ACHN (cell line): ENCODE data around the gene NSL1.
"Not testable (repeated sequence)": the region's sequence is repeated elsewhere in the genome, so short reads cannot be mapped to it uniquely, and the experiment has no call there.

Source experiments
- DNase-seq: peaks from one replicate; pipeline ENCODE4 v3.0.0-alpha.2; 2015
- in situ Hi-C: cut with HindIII; loops from 2 replicates; pipeline ENCODE4 v1.10.0; 2017; ENCODE audit warnings: low sequenced_read_pairs, low pct_ligation_motif_present, low pct_unique_long_range_greater_than_20kb

Gene NSL1

GRCh38 chr1:212791261-212791675 lies 309 bp downstream of the NSL1 start:
- in situ Hi-C loops, result no loop called here
- DNase-seq, result no peak

GRCh38 chr1:212785871-212786270 lies 5.7 kb downstream of the NSL1 start:
- in situ Hi-C loops, result no loop called here
- DNase-seq, result no peak

- in situ Hi-C loops, result no loop called here
- DNase-seq, result no peak
Measured at GRCh38 chr1:212783976-212784375, 7.6 kb downstream of the NSL1 start.

GRCh38 chr1:212782422-212783154 lies 9.0 kb downstream of the NSL1 start:
- in situ Hi-C loops, result no loop called here

GRCh38 chr1:212781225-212781624 lies 10.4 kb downstream of the NSL1 start:
- in situ Hi-C loops, result no loop called here
- no peak for DNase-seq

More at GRCh38 chr1:212782422-212783154, 9.0 kb downstream of the NSL1 start:
- peak; percentile 57 for DNase-seq

- in situ Hi-C loops, result no loop called here
- DNase-seq, result no peak
Measured at GRCh38 chr1:212780759-212781158, 10.8 kb downstream of the NSL1 start.

- DNase-seq, in situ Hi-C loops: not testable (repeated sequence)
Measured at GRCh38 chr1:212779086-212779485, 12.5 kb downstream of the NSL1 start.

- no peak for DNase-seq
Measured at GRCh38 chr1:212777151-212777550, 14.4 kb downstream of the NSL1 start.

GRCh38 chr1:212775241-212775640 lies 16.3 kb downstream of the NSL1 start:
- in situ Hi-C loops, result no loop called here
- DNase-seq, result no peak

More at GRCh38 chr1:212777151-212777550, 14.4 kb downstream of the NSL1 start:
- in situ Hi-C loops, result no loop called here

- DNase-seq, result no peak
- in situ Hi-C loops, result no loop called here
Measured at GRCh38 chr1:212774584-212774983, 17.0 kb downstream of the NSL1 start.

- DNase-seq, result no peak
- in situ Hi-C loops, result no loop called here
Measured at GRCh38 chr1:212773011-212773410, 18.6 kb downstream of the NSL1 start.

- in situ Hi-C loops, result no loop called here
- no peak for DNase-seq
Measured at GRCh38 chr1:212771341-212771740, 20.2 kb downstream of the NSL1 start.

GRCh38 chr1:212769459-212770167 lies 22.0 kb downstream of the NSL1 start:
- DNase-seq, result no peak
- in situ Hi-C loops, result no loop called here

GRCh38 chr1:212766825-212767224 lies 24.8 kb downstream of the NSL1 start:
- DNase-seq, in situ Hi-C loops: not testable (repeated sequence)

- in situ Hi-C loops, DNase-seq: not testable (repeated sequence)
Measured at GRCh38 chr1:212764718-212765281, 26.8 kb downstream of the NSL1 start.

GRCh38 chr1:212762839-212763238 lies 28.7 kb downstream of the NSL1 start:
- in situ Hi-C loops, result no loop called here

GRCh38 chr1:212762234-212762633 lies 29.3 kb downstream of the NSL1 start:
- in situ Hi-C loops, result no loop called here
- no peak for DNase-seq

More at GRCh38 chr1:212762839-212763238, 28.7 kb downstream of the NSL1 start:
- DNase-seq, result no peak

- in situ Hi-C loops, result no loop called here
- peak; percentile 47 for DNase-seq
Measured at GRCh38 chr1:212760126-212760823, 31.3 kb downstream of the NSL1 start.

GRCh38 chr1:212759683-212760082 lies 31.9 kb downstream of the NSL1 start:
- DNase-seq, result no peak
- in situ Hi-C loops, result no loop called here
